GM18870 (cell line): Measurements from ENCODE around the gene PDZD7.
"Not testable (repeated sequence)": the region's sequence is repeated elsewhere in the genome, so short reads cannot be mapped to it uniquely, and the experiment has no call there.

ENCODE experiments used
- ATAC-seq: cut with Tn5 transposase; IDR thresholded peaks from one replicate; pipeline ENCODE4 v1.9.1; 2021; ENCODE audit warnings: moderate library complexity; ENCODE audit not compliant: unreplicated experiment

Gene PDZD7

GRCh38 chr10:101041252-101041761, 10.4 kb upstream of the PDZD7 start:
- peak; percentile 61 for ATAC-seq

- no peak for ATAC-seq
Measured at GRCh38 chr10:101040851-101041250, 9.9 kb upstream of the PDZD7 start.

DNA sequence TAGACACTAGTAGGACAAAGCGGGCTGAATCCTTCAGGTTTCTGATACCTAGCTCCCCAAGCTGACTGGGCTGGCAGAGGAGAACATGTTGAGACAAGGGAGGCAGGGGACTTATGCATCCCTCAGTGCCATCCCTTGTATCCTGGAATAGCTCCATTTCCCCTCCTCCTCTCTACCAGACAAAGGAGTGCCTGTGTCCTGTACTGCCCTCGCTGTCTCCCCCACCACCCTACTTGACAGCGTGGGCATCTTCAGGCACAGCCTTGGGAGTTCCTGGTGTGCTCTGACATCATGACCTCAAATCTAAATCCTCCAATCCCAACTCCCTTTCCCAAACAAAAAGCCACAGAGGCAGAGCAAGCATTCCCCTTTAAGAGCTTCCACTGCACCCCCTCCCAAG, 9.1 kb upstream of the PDZD7 start:
- ATAC-seq: no peak

DNA sequence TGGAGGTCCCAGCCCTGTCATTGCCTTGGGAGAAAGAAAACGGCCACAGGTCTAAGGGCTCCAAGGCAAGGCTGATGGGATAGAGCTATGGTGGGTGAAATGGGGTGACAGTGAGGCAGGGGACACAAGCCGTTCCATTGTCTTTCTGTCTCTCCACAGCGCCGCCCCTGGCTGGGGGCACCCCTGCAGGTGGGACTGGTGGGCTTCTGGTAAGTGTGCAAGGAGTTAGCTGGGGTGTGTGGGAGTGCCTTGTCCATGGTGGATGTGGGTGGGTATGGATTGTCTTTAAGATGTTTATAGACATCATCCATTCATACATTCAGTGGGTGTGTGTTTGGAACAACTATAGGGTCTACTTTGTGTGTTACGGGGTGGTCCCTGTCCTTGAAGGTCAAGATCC, 7.6 kb upstream of the PDZD7 start:
- ATAC-seq: no peak

DNA sequence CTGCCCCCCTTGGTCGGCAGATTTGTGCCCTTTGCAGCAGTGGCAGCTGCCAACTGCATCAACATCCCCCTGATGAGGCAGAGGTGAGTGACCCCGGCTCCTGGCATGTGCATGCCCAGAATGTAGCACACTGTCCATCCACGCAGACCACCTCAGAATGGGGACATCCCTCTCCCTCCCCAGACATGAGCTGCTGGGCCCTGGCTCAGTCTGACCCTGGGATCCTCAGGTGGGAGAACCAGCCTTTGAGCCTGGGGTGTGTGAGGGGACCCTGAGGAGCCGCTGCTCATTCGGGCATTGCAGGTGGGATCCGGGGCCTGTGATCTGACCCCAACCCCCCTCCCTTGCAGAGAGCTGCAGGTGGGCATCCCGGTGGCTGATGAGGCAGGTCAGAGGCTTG, 5.8 kb upstream of the PDZD7 start:
- no peak for ATAC-seq

DNA sequence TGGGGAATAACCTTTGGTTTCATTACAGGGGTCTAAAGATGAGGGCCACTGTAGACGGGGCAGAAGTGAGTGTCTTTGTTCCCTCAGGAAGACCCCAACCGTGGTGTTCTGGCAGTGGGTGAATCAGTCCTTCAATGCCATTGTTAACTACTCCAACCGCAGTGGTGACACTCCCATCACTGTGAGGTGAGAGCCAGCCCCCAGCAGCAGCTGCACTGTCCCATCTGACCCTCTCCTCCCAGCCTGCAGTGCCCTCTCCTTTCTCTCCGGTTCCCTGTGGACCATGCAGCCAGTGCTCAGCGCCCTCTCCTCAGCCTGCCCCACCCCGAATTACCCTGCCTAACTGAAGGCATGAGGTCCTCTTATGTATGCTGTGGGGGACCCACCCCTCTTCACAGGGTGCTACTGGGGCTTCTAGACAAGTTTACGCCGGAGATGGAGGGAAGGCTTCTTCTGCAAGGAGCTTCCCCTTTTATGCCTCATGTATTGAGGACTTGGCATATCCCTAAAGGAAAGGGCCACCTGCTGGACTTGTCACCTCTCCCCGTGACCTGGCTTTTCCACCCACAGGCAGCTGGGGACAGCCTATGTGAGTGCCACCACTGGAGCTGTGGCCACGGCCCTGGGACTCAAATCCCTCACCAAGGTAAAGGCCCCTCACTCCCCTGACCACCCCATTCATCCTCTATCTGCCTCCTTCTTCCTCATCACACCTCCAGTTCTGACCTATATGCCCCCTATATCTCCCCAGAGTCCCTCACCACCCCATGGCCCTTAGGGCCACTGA, 5.2 kb upstream of the PDZD7 start:
- ATAC-seq: no peak

- ATAC-seq: no peak
Measured at GRCh38 chr10:101035314-101035713, 4.4 kb upstream of the PDZD7 start.

DNA sequence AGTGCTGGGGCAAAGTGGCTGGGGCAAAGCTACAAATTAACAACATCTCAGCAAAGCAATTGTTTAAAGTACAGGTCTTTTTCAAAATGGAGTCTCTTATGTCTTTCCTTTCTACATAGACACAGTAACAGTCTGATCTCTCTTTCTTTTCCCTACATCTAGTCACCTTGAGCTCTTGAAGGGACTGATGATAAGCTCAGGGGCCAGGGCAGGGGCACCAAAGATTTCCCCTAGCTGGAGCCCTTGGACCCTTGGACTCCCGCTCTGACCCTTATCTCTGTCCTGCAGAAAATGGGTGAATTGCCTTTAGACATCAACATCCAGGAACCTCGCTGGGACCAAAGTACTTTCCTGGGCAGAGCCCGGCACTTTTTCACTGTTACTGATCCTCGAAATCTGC, 3.5 kb upstream of the PDZD7 start:
- ATAC-seq: not testable (repeated sequence)

- ATAC-seq: no peak
Measured at GRCh38 chr10:101033276-101033675, 2.3 kb upstream of the PDZD7 start.

DNA sequence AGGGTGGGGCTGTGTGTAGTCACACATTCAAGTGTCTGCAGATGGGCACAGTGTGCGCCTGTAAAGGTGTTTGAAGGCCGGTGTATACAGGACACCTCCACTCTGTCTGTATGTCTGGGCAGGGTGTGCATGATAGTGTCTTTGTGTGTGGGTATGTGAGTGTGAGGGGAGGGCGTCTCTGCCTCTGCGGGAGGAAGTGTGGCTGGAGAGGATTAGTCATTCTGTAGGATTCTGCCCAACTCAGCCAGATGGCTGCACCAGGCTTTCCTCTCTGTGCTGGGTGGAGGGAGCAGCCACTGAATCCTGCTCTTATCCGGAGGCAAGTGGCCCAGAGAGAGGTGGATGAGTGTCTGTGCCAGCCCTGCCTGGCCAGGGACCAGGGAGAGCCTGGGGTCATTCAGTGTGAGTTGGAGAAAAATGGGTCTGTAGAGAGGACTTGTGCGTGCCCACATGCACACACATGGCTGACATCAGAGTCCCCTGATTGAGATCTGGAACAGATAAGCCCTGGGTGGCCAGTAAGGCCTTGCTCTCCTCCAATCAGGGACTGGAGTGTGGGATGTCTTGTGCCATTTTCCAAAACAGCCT, 1.8 kb upstream of the PDZD7 start:
- peak; percentile 42 for ATAC-seq

DNA sequence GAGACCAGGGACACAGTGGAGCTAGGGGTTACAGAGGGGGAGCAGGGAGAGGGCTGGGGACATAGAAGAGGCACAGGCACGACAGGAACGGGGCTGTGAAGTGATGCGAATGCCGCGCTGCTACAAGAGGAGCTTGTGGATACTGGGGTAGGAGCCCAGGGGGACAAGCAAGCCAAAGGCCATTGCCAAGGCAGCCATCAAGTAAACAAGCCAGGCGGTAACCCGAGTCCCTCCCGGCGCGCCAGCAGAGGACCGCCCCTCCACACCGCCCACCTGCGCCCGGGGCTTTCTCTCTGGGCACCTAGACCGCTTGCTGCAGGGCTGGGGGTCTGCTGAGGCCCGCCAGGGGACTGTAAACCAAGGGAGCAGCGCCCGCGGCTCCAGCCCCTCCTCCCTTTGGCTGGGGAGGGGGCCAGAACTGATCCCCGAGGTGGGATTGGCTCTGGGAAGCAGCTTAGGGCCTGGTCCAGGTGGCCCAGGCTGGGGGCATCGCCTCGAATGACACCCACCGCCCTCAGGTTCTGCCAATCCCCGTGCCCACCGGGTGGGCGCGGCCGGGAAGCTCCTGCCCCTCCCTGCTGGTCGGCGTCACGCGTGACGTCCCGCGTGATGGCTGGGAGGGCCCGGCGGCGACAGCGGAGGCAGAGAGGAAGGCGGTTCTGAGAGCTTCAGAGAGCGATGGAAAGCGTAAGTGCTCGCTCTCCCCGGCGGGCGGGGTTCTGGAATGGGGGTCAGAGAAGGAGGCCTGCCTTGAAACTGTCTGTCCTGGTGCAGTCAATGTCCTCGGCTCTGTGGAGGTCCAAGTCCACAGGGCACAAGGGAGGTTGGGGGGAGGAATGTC, 1.1 kb upstream of the PDZD7 start:
- ATAC-seq: no peak

DNA sequence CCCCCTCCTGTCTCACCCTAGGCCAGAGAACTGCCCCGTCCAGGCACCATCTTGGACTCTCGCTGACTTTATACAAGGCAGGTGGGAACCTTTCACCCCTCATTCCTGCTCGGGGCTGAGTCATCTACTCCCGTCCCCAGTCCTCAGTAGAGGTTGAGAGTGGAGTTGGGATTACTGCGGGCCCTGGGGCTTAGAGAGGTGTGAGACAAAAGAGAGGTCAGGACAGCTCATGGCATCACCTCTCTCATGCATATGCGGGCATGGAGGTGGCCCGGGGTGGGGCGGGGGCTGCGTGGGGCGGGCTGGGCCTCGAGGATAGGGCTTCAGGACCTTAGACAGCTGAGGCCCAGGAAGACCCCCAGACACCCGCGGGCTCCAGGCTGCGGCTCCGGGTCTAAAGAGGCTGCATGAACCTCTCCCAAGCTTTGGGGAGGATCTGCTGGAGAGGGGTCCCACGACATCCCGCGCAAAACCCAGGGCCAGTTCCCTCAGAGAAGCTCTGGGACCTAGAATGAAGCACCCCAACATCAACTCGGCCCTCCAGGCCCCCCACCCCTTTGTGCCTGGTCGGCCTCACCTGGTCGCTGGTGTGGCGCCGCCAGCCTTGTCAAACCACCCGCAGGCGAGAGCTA, 317 bp downstream of the PDZD7 start:
- no peak for ATAC-seq

GRCh38 chr10:101029520-101030295, 1.2 kb downstream of the PDZD7 start:
- ATAC-seq: no peak

- ATAC-seq: no peak
Measured at GRCh38 chr10:101028446-101029337, 2.2 kb downstream of the PDZD7 start.

DNA sequence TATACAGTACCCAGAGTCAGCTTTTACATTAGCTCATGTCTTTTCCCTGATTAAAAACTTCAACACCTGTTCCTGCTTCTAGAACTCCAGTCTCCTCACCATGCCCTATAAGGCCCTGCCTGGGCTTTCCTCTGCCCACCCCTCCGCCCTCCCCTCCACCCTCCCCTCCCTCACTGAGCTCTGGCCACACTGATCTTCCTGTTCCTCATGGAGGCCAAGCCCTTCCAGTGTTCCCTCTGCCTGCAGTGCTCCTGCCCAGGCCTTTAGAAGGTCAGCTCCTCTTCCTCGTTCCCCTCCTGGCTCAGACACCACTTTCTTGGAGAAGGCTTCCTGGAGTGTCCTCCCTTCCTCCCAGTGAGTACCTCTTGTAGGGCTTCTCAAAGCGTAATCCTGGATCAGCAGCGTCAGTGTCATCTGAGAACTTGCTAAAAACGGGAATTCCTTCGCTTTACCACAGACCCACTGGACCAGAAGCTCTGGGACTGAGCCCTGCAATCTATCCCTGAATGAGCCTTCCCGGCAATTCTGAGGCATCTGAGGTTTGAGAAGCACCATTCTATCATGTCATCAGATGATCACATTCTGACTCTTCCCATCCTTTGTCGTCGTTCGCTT, 3.7 kb downstream of the PDZD7 start:
- no peak for ATAC-seq

DNA sequence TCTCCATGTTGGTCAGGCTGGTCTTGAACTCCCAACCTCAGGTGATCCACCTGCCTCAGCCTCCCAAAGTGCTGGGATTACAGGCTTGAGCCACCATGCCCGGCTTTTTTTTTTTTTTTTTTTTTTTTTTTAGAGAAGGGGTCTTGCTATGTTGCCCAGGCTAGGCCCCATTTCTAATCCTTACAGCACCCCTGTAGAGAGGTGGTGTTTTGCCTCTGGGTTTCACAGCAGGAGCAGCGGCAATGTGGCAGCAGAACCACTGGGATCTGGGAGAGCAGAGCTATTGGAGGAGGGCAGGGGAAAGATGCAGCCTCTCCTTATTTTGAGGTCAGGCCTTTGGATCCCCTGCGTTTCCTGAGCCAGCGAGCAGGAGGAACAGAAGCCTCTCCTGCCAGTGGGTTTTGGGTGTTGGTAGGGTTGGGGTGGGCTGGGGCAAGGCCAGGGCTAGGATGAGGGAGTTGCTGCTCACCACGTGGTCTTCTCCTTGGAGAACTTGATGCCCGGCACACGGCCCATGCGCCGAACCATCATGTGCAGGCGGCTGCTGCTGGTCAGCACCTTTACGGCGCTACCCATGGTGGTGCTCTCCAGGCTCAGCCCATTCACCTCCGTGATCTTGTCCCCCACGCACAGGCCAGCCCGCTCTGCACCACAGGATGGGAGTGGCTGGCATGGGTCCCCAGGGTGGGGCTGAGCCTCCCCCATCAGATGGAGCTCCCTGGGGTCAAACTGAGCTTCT, 7.8 kb downstream of the PDZD7 start:
- ATAC-seq: no peak

DNA sequence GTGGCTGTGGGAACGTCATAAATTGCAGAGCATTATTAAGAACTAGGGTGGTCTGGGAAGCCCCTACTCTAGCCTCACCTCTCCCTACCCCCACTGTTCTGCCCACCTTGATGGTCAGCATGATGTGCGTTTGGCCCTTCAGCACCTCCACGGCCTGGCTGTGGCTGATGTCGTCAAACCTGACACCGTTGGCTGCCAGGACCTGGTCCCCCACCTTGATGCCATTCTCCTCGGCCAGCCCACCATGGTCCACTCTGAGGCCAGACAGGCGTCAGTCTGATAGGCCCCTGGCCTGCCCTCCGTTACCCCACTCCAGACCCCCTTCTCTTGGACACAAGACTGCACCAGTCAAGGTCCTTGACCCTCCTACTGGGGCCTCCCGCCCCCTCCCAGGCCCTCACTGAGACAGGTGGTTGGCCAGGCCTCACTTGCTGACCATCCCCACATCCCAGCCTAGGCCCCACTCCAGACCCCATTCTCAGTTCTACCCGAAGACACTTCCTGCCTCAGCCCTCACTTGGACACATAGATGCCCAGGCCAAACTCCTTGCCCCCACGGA, 9.2 kb downstream of the PDZD7 start:
- ATAC-seq: no peak

DNA sequence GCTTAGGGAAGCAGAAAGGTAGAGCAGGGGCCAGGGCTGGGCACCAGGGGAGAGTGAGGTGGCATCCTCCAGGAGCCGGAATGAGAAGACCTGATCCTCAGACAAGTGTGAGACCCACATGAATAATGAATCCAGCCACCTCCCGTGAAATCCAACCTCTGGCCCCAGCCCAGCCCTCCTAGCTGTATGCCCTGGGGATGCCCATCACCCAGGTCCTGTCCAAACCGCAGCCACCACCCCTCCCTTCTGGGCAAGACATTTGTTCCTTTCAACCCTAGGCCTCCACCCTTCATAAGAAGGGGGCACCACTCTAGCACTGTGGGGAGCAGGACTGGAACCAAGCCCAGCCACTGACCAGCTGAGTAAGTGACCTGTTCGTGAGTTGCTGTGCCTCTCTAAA, 9.7 kb downstream of the PDZD7 start:
- no peak for ATAC-seq
